ENCODE measurements around the gene POGLUT3. TPM values are rescaled to one million over a fixed set of nuclear protein-coding genes. Genes with fewer than 3 reads are reported as not detected.

POGLUT3 gene
- total and polyA plus RNA-seq, 9 of the 15 experiments (the other 6 are each of a cell fraction or from before 2014, with no cell fraction given): 4.6 to 29.7 (median 17.8) TPM

- TF ChIP-seq ZBTB11 (CRISPR knock-in tag; IDR thresholded peaks at IDR 0.05) (no peak), CTBP1 (IDR thresholded peaks at IDR 0.05; ENCODE audit: borderline replicate concordance) (peak; percentile 46; the same call in 1 of the 2 replicates), ETS2 (tag; IDR thresholded peaks at IDR 0.05; ENCODE audit: borderline replicate concordance, poor library complexity, severe bottlenecking) (no peak), TARDBP (IDR thresholded peaks at IDR 0.05) (no peak), NKRF (IDR thresholded peaks at IDR 0.05; ENCODE audit: borderline replicate concordance) (peak; percentile 54; the same call in 1 of the 2 replicates), SRSF7 (optimal IDR thresholded peaks at IDR 0.05; ENCODE audit: low read depth, low read length) (no peak), ZNF778 (CRISPR knock-in tag; IDR thresholded peaks at IDR 0.05) (no peak), CREB1 (IDR thresholded peaks at IDR 0.05) (peak; percentile 87), CREB1 (CRISPR knock-in tag; IDR thresholded peaks at IDR 0.05) (peak; percentile 80), TAF7 (tag; IDR thresholded peaks at IDR 0.05) (peak; percentile 28; the same call in 1 of the 2 replicates), CHD4 (IDR thresholded peaks at IDR 0.05; ENCODE audit: insufficient read depth, insufficient replicate concordance, low read depth, low read length, poor library complexity, severe bottlenecking) (no peak), PREB (CRISPR knock-in tag; IDR thresholded peaks at IDR 0.05) (no peak), NCOR1 (IDR thresholded peaks at IDR 0.05) (0 out of 2 replicates have a peak, but pooled peaks have one; percentile 2), MAFK (IDR thresholded peaks at IDR 0.05; ENCODE audit: low read length) (0 out of 2 replicates have a peak, but pooled peaks have one; percentile 31), ELF1 (tag; IDR thresholded peaks at IDR 0.05) (peak; percentile 72; the same call in 1 of the 2 replicates), HMGN3 (IDR thresholded peaks at IDR 0.05; ENCODE audit: borderline replicate concordance, extremely low read depth, insufficient read length, low read depth, low read length) (no peak), ZZZ3 (IDR thresholded peaks at IDR 0.05) (no peak), SNRNP70 (optimal IDR thresholded peaks at IDR 0.05; ENCODE audit: low read depth, low read length) (no peak), ZBTB12 (CRISPR knock-in tag; IDR thresholded peaks at IDR 0.05) (no peak)
Observed at GRCh38 chr11:108497317-108498045, 703 bp downstream of the POGLUT3 start (continued).

All from K562 (cell line).